Bone marrow (tissue), 2 donors: ENCODE measurements around the gene KCNJ5.
"Not testable (repeated sequence)": the region's sequence is repeated elsewhere in the genome, so short reads cannot be mapped to it uniquely, and the experiment has no call there.

Source experiments
- DNase-seq, 2 donors: peaks; one replicate each; lab custom pipeline; 2025; lab: John Stamatoyannopoulos, UW

Gene KCNJ5

DNA sequence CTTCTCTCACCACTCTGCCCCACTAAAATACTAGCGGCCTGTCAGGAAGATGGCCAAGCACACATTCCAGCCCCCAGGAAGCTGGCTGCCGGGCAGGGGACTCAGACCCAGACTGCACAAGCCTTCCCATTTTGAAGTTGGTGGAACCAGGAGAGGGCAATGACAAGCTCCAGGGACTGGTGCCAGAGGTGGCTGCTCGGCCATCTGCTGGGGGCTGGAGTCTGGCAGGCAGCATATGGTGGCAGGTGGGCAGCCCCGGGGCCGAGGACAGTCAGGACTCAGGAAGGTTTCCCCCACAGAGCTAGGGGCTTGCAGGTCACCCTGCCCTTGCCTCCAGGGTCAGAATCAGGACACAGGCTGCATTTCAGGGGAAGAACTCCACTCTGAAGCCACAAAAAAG, 22.6 kb downstream of the KCNJ5 start:
- no peak for DNase-seq

DNA sequence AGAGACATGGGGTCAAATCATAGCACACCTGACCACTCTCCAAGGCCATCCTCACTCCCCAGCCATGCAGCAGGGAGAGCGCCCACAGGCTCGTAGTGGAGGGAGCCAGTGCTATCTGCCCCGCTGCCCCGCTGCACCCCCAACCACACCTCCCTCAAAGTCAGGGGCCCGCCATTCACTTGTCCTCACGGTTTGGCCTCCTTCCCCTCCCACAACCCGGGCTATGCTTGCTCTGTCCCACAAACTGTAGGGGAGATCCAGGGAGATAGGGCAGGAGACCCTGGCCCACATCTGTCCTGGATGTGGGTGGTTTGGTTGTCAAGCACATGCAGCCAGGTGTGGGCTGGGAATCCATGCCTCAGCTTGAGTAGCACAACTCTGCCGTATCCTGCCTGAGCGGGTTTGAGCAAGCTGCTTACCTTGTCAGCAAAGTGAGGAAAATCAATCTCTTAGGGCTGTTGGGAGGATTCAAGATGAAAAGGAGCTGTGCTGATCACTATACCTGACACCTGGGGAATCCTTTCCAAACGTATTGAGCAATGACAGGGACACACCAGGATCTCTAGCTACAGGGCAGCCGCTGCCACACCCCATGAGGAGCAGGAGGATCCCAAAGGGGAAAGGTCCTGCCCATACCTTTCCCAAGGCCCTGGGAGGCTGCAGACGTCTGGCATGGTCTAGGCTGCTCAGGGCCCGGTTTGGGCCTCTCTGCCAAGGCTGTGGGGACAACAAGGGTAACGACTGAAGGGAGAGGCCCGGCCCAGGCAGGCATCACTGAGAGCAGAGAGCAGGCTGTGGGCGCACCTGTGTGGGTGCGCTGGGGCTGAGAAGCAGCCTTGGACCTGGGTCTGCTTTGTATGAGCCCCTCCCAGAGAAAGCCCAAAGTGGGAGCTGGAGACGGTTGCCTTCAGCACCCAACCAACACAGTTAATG, 23.3 kb downstream of the KCNJ5 start:
- no peak for DNase-seq

DNA sequence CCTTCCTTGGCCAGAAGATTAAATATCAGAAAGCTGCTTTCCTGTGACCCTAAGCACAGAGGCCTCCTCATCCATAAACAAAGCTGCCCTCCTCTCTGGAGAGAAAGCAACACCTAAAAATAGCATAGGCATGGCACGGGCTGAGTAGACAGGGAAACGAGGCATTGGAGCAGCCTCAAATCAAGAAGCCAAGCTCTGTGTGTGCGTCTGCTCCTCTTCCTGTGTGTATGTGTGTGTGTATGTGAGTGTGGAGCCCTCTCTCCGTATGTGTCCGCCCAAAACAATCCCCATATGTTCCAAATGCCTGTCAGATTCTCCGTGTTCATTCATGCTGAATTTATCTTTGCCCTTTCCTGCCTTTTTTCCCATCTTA, 24.0 kb downstream of the KCNJ5 start:
- DNase-seq: no peak

DNA sequence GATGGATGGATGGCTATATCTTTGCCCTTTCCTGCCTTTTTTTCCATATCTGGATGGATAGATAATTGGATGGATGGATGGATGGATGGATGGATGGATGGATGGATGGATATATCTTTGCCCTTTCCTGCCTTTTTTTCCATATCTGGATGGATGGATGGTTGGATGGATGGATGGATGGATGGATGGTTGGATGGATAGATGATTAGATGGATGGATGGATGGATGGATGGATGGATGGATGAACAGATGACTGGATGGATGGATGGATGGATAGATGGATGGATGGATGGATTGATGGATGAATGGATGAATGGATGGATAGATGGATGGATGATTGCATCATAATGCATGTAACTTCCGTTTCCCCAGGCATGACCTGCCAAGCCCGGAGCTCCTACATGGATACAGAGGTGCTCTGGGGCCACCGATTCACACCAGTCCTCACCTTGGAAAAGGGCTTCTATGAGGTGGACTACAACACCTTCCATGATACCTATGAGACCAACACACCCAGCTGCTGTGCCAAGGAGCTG, 24.9 kb downstream of the KCNJ5 start:
- DNase-seq: no peak

DNA sequence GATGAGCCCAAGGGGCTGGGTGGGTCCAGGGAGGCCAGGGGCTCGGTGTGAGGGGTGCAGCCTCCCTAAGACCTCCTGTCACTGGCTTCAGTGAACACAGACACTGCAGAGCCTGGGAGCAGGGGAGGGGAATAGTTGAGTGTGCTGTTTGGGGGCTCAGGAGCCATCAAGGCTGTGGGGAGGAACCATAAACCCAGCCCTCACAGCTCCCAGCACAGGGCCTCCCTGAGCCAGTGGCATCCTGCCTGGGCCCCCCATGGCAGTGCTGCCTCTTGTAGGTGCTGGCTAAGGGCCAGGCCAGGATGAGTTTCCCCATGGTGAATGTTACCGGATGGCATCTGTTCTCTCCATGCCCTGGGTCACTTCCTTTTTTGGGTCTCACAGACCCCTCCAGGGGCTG, 25.5 kb downstream of the KCNJ5 start:
- no peak for DNase-seq

DNA sequence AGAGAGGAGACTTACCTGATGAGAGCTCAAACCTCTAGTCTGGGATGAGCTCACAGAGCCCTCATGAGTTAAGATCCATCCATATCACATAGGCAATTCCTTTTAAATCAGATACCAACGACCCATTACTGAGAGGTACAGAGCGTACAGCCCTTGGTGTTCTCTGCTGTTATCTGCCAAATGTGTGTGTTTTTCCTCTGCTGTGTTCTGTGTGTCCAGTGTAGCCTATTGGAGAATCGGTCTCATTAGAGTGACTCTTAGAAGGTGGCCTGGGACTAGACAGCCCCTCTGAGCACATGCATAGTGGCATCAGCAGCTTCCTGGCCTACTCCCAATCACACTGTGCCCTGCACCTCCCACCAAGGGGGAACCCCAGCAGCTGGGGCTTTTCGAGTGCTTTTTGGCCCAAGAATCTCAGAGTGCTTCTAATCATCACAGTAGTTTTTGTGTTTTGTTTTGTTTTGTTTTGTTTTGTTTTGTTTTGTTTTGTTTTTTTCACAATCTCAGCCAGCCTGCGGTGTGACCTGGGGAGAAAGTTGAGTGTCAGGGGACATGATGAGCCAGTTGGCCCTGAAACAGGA, 26.1 kb downstream of the KCNJ5 start:
- no peak for DNase-seq

DNA sequence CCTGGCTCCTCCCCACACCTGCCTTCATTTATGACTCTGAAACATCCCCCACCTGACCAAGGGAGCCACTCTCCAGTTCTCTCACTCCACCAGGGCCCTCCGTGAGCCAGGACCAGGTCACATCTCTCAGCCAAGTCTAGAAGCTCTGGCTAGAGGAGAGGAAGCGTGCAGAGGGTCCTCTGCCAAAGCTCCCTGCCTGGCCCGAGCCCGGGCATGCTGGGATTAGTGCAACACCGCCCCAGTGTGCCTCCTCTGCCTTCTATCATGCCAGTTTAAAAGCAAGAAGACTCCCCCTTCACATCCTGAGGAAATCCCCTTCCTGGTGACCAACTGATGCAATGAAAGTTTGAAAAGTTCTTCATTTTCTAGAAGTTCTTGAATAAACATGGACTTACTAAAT, 28.1 kb downstream of the KCNJ5 start:
- DNase-seq: peak in 1 of 2 donors; percentile 46

DNA sequence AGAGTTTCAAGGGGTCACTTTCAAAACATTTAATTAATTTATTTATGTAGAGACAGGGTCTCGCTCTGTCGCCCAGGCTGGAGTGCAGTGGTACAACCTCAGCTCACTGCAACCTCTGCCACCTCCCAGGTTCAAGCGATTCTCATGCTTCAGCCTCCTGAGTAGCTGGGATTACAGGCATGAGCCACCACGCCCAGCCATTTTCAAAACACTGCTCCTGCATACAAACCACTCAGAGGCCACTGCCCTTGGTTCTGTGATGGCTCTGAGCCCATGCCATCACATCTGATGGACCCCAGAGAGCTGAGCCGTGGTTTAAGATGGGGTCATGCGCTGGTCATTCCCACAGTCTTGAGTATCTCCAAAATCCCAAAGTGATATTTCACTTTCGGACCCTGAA, 28.5 kb downstream of the KCNJ5 start:
- not testable (repeated sequence) for DNase-seq

DNA sequence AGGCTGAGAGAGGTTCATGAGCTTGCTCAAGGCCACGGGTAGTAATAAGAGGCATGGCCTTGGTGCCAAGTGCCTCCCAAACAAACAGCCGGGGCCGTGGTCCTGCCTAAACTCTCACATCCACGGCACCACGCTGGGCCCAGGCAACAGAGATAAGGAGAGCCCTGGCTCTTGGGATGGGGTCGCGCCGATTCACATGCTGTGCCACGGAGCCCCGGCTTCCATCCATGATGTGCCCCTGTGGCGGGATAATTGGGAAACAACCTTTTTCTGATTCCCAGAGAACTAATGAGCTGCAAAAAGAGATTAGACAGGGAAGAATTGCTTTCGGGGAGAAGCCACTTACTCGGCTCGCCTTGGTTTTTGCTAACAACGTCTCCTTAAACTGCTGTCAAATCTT, 29.5 kb downstream of the KCNJ5 start:
- no peak for DNase-seq

DNA sequence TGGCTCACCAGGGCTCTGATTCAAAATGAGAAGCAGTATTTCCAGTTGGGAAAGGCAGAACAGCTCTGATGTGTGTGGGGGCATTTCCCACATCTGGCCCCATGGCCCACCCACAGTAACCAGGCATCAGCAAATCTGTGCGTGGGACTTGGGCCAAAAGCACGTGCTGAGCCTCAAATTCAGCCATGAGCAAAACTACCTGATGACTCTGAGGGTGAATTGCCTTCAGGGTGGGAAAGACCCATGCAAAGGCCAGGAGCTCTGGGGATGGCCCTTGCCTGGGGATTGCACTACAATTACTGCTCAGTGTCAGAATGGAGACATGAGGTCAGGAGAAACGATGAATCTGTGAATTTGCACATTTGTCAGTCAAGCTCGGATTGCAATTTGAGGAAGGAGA, 30.6 kb downstream of the KCNJ5 start:
- DNase-seq: no peak

DNA sequence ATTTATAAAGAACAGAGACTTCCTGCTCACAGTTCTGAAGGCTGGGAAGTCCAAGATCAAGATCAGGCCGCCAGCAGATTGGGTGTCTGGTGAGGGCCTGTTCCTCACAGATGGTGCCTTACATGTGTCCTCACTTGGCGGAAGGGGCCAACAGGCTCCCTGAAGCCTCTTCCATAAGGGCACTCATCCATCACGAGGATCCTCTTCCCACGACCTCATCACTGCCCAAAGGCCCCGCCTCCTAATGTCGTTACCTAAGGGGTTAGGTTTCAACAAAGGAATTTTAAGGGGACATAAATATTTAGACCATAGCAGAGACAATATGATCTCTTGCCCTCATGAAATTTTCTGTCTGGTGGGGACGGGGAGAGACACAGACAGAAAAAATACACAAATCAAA, 32.9 kb downstream of the KCNJ5 start:
- no peak for DNase-seq

DNA sequence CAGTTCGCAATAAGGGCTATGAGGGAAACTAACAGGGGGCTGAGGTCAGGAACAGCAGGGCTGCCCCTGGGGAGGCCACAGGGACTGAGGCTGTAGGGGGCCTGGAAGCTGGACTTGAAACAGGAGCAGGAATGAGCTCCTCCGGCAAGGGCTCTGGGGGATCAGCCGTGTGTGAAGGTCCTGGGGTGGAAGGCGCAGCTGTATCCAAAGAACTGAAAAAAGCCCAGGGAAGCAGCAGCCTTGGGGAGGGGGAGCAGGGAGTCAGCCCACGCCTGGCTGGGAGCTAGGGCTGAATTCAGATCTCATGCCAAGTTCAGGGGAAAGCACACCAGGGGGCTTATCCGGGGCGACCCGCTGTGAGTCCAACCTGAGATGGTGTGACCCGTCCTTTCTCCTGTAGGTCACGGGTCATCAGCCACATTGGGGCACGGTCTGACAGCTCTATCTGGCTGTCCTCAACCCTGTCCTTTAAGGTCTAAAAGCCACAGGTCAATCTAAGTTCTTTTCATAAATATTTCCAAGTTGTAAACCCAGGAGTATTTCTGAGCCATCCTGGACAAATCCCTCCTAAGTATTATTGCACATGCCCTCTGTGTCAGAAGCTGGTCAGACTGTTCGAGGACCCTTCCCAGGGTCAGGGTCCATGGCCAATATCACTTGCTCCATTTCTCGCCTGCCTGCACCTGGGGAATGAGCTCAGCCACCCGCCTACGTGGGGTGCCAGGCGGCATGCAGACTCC, 33.5 kb downstream of the KCNJ5 start:
- DNase-seq: no peak

DNA sequence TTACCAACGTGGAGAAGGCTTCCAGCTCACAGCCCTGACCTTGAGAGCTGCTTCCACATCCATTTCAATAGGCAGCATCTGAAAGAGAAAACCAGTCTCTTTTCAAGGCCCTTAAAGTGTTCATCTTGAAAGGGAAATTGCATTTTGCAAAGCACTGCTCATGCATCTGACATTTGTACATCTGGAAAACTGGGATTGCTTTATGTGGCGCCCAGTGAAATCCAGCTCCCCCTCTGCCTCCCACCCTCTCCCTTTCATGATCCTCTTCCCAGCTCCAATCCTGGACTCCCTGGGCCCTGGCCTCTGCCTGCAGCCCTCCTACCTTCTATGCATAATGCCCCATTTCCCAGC, 34.1 kb downstream of the KCNJ5 start:
- DNase-seq: no peak

DNA sequence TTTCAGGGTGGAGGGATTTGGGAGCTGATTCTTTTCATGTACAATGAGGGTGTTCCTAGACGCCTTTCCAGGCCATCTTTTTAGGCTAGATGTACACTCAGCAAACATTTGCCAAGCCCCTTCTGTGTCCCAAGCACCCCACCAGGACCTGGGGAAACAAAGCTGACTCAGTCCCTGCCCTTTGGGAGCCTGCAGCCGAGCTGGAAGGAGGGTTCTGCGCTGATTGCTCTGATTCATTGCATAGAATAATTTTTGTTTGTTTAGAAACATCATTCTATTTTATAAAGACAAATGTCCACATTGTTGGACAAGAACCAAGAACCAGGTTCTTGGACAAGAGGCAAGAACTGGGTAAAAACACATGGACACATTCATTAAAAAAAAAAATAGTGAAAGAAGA, 34.8 kb downstream of the KCNJ5 start:
- no peak for DNase-seq

DNA sequence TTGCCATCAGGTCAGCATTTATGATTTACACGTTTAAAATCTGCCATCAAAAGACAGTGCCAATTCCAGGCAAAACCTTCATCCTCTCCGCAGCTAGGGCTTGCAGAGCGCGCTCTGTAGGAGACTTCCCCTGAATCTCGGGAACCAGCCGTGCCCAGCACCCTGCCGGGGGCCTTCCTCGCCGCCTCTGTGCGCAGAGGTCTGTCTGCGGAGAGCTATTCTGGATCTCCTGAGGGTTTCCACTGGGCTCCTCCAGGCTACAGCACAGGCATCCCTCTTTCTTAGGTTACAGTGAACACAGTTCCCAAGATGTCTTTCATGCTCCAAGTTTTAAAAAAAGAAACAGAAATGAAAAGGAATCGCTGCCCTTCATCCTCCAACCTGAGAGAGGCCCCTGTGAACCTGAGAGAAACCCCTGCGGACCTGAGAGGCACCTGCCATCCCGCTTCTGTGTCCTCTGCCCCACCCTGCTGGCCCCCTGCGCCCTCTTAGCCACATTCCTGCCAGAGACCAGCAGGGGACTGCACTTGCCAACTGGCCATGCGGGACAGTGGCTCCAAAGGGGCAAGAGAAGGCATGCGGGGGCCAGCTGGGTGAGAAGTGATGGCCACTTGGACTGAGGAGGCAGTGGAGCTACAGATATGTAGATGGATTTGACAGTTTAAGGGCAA, 35.4 kb downstream of the KCNJ5 start:
- DNase-seq: no peak

DNA sequence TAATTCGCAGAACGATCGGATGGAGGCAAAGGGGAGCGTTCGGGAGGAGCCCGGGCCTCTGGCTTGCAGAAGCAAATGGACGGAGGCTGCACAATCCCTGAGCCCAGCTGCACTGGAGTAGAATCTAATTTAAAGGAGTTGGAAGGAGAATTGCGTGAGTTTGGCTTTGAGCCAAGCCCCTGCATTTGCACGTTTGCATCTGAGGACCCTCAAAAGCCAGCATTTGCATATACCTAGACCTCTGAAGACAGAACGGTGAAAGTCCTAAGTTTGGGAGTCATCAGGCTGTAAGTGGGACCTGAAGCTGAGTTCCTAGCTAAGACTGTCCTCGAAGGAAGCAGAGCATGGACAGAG, 35.9 kb downstream of the KCNJ5 start:
- DNase-seq: no peak

DNA sequence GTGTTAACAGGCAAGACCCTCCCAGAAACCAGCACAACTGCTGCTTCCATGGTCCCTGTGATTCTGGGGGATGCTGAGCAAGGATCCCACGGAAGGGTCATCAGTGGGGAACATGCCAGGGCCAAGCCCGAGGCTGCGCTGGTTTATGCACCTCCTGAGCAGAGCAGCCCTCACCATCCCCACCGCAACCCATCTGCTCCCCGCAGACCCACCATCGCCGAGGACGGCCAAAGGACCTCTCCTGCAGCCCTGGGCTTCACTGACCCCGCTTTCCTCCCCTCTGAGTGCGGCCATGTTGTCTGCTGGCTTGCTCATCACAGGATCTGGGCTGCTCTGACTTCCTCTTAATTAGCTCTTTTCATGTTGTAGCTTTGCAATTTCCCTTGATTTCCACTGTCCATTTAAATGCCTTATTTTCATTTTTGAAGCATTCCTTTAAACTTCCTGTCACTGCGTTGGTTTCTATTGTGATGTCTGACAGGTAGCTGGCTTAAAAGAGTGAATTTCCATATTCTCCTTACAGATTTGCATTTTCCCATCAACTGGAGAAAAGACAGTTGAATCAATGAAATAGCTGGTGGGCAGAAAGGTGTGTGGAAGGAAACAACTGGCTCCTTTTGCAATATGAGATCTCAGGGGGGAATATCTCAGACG, 36.7 kb downstream of the KCNJ5 start:
- DNase-seq: peak in 1 of 2 donors; percentile 6

DNA sequence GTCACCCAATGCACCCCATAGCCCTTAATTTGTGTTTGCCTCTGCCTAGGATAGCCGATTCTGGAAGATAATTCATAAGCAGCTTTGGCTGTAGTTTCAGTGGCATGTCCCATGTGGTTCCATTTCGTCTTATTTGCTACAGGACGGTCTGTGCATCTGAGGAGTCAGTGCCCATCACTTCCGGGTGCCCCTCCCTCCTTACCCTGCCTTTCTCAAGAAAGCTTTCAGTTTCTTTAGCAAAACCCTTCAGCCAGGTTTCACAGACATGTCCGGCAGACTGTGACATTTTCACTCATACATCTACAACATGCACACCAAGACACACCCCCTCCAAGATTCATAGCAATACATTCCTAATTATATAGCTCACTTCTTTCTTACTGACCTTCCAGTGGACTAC, 37.2 kb downstream of the KCNJ5 start:
- DNase-seq: peak in 1 of 2 donors; percentile 66

DNA sequence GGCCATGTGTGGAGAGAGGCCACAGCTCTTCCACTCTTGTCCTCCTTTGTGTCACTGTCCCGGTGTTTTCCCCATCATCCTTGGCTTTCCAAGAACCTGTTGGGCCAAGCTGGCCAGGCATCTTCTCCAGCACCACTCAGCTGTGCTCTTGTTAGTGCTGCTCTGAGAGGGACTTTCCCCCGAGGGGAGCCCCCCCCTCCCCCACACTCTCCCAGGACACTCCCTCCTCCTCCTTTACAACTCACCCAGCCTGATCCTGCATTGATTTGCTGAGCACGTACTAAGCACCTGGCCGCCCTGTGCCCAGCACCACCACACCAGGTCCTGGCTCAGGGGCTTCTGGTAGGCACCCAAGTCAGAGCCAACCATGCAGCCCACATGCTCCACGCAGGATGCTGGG, 38.3 kb downstream of the KCNJ5 start:
- no peak for DNase-seq

DNA sequence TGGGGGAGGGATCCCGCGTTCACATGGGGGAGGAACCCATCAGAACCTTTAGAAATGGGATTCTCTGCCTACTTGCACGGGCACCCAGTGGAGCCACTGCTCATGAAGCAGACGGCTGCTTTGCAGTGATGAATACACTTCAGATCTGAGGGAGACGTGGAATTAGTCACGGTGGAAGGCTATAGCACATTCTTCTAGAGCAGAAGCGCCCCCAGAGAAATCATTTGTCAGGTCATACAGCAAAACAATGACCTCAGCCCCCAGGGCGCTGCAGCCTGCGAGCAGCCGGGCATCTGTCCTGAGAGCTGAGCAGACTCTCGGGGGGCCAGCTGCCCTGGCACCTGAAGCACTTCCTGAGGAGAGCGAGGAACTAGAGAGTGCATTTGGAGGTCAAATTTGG, 38.8 kb downstream of the KCNJ5 start:
- DNase-seq: no peak

DNA sequence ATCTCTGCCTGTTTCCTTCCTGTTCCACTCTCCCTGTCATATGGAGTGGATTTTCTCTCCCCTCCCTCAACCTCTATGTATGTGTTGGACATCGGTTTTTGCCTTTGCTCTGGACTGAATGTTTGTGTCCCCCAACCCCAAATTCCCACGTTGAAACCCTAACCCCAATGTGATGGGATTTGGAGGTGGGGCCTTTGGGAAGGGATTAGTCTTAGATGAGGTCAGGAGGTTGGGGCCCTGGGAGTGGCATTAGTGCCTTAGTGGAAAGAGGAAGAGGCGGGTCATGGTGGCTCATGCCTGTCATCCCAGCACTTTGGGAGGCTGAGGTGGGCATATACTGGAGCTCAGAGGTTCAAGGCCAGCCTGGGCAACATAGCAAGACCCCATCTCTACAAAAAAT, 39.9 kb downstream of the KCNJ5 start:
- DNase-seq: no peak

DNA sequence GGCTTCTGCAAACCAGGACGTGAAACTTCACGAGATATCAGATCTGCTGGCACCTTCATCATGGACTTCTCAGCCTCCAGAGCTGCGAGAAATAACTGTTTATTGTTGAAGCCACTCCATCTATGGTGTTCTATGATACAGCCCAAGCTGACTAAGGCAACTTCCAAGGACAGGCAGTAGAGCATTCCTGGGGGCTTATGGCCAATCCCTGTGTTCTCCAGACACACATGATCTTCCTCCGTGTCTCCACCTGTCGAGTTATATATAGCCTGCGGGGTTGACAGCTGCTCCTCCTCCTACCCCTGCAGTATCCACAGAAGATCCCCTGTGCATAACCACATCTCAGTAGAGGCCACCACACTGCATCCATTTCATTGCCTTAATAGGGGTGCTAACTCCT, 40.5 kb downstream of the KCNJ5 start:
- no peak for DNase-seq
